MM.1S (cell line): ENCODE results near the gene CNTNAP2.

Source experiments
- EZH2 ChIP-seq: fragments of 300-600 bp; sonication (generic); optimal IDR thresholded peaks from 2 replicates; pipeline ENCODE3; 2017; ENCODE audit warnings: low read depth, mild to moderate bottlenecking, antibody characterized with exemption, low read length, mixed read lengths
- EZH2phosphoT487 ChIP-seq: fragments of 300-600 bp; sonication (generic); IDR thresholded peaks from 2 replicates; pipeline ENCODE4 v1.6.1; 2018; ENCODE audit warnings: antibody characterized with exemption, low read length
- TF ChIP-seq, protein P1 (sequence below): fragments of 300-600 bp; sonication (generic); IDR thresholded peaks from 2 replicates; pipeline ENCODE4 v1.5.1; 2016; ENCODE audit warnings: antibody characterized with exemption, low read length, mixed read lengths

DNA sequence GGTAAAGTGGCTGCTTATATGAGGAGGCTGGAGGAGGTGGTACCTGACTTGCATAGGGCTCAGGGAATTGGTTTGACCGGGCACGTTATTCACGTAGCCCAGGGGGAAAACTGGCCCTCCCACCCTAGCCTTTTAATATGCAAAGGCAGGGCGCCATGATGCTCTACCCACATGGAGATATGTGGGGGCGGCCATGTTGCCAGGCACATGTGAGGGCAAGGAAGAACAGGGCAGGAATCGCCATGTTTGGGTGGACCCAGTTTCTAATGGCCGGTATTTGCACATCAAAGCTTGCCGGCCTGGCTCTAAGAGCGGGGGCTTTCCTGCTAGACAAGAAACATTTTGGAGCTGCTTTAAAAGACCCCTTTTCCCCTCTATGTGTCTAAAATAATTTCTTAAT is 1524.2 kb downstream of the CNTNAP2 start:
- TF ChIP-seq EZH2 (no peak), EZH2phosphoT487 (no peak)
- TF ChIP-seq, protein P1, sequence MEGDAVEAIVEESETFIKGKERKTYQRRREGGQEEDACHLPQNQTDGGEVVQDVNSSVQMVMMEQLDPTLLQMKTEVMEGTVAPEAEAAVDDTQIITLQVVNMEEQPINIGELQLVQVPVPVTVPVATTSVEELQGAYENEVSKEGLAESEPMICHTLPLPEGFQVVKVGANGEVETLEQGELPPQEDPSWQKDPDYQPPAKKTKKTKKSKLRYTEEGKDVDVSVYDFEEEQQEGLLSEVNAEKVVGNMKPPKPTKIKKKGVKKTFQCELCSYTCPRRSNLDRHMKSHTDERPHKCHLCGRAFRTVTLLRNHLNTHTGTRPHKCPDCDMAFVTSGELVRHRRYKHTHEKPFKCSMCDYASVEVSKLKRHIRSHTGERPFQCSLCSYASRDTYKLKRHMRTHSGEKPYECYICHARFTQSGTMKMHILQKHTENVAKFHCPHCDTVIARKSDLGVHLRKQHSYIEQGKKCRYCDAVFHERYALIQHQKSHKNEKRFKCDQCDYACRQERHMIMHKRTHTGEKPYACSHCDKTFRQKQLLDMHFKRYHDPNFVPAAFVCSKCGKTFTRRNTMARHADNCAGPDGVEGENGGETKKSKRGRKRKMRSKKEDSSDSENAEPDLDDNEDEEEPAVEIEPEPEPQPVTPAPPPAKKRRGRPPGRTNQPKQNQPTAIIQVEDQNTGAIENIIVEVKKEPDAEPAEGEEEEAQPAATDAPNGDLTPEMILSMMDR = no peak
